Left kidney (tissue), 2 donors: ENCODE data around the gene LRRC61. TPM values are rescaled to one million over a fixed set of nuclear protein-coding genes. Genes with fewer than 3 reads are reported as not detected.
"Not testable (repeated sequence)": the region's sequence is repeated elsewhere in the genome, so short reads cannot be mapped to it uniquely, and the experiment has no call there.

ENCODE experiments used
- DNase-seq: peaks from one replicate; pipeline ENCODE4 v3.0.0-alpha.2; 2013
- polyA plus RNA-seq: library from polyadenylated mRNA; unstranded; fragments of 120-200 nt; gene quantifications from one replicate; pipeline ENCODE4 v1.2.1, GENCODE V29; 2013; ENCODE audit not compliant: insufficient read length

Gene LRRC61
- polyA plus RNA-seq, 1 donor: 20.0 TPM

DNA sequence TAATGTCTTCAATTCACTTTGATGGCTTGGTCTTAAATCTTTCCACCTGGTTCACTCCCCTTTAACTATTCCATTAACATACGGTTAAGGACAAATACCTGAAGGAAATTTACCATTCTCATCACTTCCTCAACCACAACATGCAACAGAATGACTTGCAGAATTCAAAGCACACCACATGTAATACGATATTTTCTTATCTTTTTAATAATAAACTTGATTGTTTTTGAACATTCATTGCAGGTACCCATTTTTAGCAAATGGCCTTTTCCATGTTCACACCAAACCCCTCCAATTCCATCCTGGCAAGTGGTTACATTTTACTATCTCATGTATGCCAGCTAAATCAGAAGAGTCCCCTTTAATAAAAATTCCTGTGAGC lies 17.3 kb upstream of the LRRC61 start:
- DNase-seq: not testable (repeated sequence)

DNA sequence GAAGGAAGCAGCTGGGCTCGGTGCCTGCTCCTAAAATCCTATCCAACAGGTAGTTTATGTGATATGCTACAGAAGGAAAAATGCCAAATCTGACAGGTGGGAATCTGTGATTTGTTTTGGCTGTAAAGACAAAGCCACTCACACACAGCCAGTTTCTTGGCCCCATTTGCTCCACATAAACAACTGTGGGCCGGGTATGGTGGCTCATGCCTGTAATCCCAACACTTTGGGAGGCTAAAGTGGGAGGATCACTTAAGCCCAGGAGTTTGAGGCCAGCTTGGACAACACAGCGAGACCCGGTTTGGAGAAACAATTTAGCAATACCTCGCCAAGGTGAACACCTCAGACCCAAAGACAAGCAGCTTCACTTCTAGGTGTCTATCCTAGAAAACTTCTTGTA lies 16.8 kb upstream of the LRRC61 start:
- DNase-seq: not testable (repeated sequence)

DNA sequence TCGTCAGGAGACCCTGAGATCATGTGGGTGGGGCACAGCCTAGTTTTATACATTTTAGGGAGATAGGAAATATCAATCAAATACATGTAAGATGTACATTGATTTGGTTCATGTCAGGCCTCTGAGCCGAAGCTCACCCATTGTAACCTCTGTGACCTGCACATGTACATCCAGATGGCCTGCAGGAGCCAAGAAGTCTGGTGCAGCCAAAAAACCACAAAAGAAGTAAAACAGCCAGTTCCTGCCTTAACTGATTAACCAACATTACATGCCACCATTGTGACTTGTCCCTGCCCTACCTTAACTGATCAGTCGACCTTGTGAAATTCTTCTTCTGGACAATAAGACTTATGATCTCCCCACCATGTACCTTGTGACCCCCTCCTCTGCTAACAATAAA lies 16.0 kb upstream of the LRRC61 start:
- DNase-seq: no peak

DNA sequence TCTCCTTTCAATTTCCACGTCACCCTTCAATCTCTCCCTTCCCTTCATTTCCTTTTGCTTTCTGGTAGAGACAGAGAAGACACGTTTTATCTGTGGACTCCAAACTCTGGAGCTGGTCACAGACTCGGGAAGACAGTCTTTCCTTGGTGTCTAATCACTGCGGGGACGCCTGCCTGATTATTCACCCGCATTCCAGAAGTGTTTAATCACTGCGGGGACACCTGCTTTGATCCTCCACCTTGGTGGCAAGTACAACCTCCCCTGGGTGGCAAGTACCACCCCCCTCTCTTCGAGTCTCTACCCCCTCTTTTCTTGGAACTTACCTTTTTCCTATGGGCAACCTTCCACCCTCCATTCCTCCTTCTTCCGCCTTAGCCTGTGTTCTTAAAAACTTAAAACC lies 15.3 kb upstream of the LRRC61 start:
- DNase-seq: no peak

DNA sequence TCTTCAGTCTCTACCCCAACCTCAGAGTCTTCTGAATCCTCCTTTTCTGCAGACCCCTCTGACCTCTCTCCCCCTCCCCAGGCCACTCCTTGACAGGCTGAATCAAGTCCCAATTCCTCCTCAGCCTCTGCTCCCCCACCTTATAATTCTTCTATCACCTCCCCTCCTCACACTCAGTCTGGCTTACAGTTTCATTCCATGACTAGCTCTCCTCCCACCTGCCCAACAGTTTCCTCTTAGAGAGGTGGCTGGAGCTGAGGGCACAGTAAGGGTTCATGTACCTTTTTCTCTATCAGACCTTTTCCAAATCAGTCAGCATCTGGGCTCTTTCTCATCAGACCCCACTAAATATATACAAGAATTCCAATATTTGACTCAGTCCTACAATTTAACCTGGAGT lies 14.6 kb upstream of the LRRC61 start:
- no peak for DNase-seq

DNA sequence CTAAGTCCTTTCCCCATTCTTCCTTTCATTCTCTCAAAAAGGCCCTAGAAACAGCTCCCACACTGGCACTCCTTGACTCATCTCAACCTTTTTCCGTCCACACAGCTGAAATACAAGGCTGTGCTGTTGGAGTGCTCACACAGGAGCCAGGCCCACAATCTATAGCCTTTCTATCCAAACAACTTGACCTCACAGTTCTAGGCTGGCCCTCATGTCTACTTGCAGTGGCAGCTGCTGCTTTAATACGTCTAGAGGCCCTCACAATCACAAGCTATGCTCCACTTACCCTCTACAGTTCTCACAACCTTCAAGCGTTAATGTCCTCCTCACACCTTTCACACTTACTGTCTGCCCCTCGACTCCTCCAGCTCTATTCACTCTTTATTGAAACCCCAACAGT lies 12.0 kb upstream of the LRRC61 start:
- no peak for DNase-seq

DNA sequence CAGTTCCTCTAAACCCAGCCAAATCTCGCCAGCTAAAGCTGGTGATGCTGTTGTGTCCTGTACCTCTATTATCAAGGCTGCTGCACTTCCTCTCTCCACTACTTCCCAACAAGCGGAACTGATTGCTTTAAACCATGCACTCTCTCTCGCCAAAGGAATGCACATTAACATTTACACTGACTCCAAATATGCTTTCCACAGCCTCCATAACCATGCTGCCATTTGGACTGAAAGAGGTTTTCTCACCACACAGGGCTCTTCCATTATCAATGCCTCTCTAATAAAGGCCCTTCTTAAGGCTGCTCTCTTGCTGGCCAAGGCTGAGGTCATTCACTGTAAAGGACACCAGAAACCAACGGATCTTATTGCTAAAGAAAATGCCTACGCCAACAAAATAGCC lies 11.4 kb upstream of the LRRC61 start:
- DNase-seq: no peak

DNA sequence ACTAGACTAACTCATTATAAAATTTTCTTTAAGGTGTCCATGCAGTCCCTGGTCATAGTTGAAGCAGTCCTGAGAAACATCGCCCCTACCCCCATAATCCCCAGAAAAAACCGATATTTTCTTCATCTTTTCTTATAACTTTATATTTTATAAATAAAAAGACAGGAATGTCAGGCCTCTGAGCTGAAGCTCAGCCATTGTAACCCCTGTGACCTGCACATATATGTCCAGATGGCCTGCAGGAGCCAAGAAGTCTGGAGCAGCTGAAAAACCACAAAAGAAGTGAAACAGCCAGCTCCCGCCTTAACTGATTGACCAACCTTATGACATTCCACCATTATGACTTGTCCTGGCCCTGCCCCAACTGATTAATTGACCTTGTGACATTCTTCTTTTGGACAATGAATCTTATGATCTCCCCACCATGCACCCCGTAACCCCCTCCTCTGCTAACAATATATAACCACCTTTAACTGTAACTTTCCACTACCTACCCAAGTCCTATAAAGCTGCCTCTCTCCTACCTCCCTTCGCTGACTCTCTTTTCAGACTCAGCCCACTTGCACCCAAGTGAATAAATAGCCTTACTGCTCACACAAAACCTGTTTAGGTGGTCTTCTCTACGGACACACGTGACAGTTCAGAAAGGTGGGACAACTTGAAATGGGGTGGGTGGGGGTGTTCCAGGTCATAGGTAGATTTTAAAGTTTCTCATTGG lies 10.3 kb upstream of the LRRC61 start:
- not testable (repeated sequence) for DNase-seq

DNA sequence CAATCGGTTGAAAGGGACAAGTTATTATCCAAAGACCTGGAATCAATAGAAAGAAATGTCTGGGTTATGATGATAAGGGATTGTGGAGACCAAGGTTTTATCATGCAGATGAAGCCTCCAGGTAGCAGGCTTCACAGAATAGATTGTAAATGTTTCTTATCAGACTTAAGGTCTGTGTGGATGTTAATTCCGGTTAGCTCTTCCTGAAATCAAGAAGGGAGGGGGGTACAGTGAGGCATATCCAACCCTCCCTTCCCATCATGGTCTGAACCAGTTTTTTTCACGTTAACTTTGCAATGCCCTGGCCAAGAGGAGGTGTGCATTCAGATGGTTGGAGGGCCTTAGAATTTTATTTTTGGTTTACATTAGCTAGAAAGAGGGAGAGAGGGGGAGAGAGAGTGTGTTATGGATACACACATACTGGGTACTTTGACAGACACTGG lies 9.8 kb upstream of the LRRC61 start:
- no peak for DNase-seq

DNA sequence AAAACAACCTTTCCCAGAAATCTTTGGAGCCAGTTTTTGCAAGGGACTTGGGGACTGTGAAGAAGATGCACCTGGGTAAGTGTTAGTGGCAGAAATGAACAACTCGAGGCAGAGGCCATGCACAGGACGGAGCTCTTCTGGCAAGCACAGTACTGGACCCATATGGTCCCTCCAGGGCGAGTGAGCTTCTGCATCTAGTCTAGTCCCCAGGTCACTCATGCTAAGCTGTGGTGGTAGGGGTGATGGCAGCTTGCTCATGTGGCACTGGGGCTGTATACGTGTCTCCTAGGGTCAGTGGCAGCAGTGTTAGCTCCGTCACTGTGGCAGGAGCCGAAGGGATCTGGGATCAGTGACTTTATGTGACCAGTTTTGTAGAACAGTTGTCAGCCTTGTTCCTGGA lies 9.3 kb upstream of the LRRC61 start:
- DNase-seq: no peak

DNA sequence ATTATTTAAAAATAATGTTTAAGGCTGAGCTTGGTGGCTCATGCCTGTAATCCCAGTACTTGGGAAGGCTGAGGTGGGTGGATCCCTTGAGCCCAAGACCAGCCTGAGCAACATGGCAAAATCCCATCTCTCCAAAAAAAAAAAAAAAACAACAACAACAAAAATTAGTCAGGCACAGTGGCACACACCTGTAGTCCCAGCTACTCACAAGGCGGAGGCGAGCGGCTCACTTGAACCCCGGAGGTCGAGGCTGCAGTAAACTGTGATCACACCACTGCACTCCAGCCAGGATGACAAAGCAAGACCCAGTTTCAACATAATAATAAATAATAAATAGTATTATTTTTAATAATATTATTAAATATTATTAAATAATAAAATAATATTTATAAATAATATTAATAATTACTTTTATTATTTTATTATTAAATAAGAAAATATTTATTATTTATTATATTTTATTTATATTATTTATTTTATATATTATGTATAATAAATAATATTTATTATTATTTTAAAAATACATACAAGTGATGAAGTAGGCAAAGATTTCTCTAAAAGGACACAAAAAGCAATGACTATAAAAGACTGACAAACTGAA lies 8.4 kb upstream of the LRRC61 start:
- no peak for DNase-seq

DNA sequence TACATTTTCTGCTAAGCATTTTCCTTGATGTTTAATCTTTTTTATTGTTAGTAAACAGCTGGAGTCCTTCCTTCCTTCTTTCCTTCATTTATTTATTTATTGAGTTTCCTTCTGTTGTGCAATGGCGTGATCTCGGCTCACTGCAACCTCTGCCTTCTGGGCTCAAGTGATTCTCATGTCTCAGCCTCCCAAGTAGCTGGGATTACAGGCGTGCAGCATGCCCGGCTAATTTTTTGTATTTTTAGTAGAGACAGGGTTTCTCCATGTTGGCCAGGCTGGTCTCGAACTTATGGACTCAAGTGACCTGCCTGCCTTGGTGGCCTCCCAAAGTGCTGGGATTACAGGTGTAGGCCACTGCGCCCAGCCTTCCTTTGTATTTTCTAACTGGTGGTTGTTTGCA lies 6.2 kb upstream of the LRRC61 start:
- DNase-seq: not testable (repeated sequence)

DNA sequence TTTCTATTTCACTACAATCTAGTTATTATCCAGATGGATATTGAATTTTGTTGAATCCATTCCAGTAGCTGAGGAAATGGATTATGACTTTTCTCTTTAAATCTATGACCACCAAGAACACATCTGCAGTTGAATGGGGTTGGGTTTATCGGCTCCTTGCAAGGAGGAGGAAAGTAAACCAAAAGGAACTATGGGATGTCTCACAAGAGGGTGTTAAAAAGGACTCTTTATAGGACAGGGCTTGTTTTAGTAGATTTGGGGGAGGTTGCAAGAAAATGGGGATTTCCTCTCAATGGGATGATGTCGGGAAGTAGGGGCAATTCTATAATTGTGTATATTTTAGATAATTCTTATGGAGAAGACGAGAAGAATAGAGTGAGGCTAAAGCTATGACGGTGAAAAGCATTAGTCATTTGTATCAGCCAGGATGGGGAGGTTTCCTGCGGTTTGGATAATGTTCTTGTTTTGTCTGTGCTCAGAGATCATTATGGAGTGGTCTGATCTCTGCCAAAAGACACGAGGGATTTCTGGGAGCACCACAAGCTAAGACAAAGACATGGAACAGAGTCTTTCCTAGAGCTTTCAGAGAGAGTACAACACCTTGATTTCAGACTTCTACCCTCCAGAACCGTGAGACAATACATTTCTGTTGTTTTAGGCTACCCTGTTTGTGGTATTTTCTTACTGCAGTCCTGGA lies 5.3 kb upstream of the LRRC61 start:
- DNase-seq: no peak

DNA sequence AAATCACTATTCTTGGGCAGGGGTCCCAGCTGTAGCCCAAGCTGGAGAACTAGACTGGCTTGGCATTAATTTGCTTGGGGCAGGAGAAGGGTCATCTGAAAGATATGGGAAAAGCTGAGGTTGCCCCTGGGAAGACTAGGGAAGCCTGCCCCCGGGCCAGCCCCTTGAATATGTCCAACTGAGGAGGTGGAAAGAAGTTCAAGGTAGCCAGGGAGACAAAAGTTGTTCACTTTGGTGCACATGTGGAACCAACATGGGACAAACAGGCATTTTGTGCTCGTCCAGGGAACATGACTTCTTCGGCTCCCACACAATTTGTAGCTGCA lies 1.4 kb upstream of the LRRC61 start:
- DNase-seq: no peak

DNA sequence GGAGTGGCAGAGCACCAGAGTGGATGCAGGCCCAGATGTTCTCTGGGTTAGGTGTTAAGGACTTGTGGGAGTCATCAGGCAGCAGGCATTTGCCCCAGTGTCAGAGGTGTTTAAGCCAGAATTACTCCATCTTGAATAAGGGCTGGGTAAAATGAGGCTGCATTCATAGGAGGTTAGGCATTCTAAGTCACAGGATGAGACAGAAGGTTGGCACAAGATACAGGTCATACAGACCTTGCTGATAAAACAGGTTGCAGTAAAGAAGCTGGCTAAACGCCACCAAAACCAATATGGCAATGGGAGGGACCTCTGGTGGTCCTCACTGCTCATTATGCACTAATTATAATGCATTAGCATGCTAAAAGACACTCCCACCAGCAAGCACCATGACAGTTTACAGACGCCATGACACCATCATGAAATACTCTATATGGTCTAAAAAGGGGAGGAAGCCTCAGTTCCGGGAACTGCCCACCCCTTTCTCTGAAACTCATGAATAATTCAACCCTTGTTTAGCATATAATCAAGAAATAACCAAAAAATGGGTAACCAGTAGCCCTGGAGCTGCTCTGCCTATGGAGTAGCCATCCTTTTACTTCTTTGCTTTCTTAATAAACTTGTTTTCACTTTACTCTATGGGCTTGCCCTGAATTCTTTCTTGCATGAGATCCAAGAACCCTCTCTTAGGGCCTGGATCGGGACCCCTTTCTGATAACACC lies 882 bp upstream of the LRRC61 start:
- DNase-seq: no peak

DNA sequence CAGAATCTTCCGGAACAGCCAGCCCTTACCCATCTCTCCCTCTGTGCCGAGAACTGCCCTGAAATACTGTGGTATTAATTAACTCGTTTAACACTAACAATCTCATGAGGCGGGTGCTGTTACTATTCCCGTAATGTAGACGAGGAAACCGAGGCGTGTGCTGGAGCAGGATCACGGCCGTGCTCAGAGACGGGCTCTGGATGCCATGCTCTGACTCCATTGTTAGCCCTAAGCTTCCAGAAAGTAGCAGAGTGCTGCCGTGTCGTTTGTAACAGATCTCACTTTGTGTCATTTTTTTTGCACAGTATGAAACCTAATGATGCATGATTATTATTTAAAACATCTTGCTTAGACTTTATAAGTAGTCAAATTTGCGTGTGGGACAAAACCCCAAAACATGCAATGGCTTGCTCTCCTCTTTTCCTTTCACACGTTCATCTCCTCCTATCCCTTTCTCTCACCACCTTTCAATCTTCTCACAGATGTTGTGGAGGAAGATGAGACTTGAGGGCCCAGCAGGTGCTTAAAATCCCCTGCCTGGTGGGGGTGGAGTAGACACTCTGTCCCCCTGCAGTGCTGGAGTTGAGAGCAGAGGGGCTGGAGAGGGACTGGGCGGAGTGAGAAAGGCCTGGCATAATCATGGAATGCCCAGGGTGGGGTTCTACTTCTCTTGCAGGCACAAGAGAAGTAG lies 672 bp downstream of the LRRC61 start:
- DNase-seq: no peak

DNA sequence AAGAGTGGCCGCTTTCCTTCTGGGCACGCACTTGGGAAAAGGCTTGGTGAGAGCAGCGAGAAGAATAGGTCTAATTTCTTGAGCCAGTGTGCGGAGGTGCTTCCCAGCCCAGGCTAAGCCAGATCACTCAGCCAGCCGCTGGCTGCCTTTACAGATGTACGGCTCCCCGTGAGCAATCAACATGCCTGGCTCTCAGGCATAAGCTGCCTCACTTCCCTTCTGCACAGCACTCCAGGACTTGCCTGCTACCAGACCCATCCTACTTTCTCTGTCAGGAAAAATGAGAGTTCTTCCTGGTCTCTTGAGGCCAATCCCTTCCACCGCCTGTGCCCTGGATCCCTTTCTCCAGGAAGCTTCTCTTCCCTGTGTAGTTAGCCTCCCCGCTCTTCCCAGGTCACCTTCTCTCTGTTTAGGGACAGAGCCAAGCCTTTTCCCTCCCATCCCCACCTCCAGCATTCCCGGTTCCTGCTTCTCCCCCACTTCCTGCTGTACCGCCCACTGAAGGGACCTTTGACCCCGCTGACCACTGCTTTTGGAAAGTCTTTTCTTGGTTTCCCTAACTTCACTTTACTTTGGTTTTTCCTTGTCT lies 1.3 kb downstream of the LRRC61 start:
- no peak for DNase-seq

DNA sequence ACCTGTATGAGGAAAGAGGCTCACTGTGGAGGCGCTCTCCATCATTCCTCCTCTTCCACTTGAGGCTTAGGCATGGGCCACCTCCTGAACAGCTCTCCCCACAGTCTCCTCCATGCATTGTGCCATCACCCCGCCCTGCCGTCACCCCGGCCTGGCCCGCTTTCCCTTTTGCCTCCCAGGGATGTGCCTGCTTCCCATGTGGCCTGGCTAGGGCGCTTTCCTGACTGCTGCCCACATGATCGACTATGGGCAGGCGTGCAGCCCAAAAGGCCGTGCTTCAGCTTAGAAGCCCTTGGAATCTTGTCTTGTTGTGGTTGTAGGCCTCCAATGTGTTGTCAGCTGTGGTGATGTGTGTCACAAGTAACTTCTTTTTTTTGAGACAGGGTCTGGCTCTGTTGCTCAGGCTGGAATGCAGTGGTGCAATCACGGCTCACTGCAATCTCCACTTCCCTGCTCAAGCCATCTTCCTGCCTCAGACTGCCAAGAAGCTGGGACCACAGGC lies 2.0 kb downstream of the LRRC61 start:
- DNase-seq: no peak

DNA sequence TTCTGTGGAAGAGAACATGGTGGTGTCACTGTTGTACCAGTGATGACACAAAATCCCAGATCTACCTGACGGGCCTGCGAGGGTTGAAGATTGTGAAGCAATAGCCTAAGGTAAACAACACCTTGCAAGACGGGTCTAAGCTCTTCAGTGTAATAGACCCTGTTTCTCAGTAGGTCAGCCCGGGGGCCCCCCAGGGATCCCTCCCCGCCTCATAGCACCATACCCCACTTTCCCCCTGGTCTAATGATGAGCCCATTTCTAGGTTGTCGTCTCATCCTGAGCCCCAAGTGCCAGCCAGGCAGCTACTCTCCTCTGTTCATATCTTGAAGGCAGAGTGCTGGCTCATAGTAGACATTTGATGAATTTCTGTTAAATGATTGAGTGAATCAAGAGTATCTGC lies 2.7 kb downstream of the LRRC61 start:
- DNase-seq: no peak

DNA sequence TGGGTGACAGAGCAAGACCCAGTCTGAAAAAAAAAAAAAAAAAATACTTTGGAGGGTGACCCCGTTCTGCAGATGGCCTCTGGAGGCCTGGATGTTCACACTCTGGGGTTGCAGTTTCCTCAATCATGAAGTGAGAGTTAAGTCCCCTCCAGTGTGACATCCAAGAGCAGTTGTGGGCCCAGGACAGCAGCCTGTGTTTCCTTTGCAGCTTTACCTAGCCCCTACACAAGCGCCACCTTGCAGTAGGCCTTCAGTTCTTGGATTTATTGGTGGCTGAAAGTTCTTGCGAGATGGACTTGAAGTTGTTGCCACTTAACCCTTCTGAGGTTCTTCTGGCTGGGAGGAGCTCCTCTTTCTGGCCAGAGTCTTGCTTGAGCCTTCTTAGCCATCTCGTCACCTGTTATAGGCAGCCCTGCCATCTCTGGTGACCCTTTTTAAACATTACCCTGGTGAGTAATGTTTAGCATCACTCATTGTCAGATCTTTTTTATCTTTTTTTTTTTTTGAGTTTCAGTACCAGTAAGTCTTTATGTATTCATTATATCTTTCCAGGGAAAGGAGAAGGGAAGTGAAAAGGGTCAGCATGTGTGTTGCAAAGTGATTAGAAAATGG lies 3.6 kb downstream of the LRRC61 start:
- no peak for DNase-seq

DNA sequence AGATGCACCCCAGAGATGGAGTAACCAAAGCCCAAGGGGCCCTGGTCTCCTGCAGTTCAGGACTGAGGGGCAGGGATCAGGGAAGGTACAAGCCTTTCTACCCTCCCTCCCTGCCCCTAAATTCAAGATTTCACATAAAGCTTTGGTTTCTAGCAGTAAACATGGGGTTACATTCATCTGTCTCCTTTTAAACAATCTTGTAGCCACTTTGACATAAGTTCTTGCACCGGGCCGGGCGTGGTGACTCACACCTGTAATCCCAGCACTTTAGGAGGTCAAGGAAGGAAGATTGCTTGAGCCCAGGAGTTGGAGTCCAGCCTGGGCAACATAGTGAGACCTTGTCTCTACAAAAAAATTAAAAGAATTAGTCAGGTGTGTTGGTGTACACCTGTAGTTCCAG lies 4.2 kb downstream of the LRRC61 start:
- no peak for DNase-seq
